T-helper 9 cell (primary cell): Measurements from ENCODE around the gene DHRS13.
"Not testable (repeated sequence)": the region's sequence is repeated elsewhere in the genome, so short reads cannot be mapped to it uniquely, and the experiment has no call there.

ENCODE experiments used
- DNase-seq: peaks from one replicate; pipeline ENCODE4 v3.0.0-alpha.2; 2020

The DHRS13 gene

GRCh38 chr17:28881533-28882056, 21.3 kb downstream of the DHRS13 start:
- DNase-seq: no peak

GRCh38 chr17:28880572-28880945, 22.3 kb downstream of the DHRS13 start:
- no peak for DNase-seq

- no peak for DNase-seq
Observed at GRCh38 chr17:28879886-28880571, 22.9 kb downstream of the DHRS13 start.

- DNase-seq: no peak
Observed at GRCh38 chr17:28878981-28879380, 23.9 kb downstream of the DHRS13 start.

GRCh38 chr17:28878158-28878910, 24.5 kb downstream of the DHRS13 start:
- no peak for DNase-seq

- not testable (repeated sequence) for DNase-seq
Observed at GRCh38 chr17:28877150-28877711, 25.6 kb downstream of the DHRS13 start.

GRCh38 chr17:28875848-28876550, 26.9 kb downstream of the DHRS13 start:
- DNase-seq: no peak

- no peak for DNase-seq
Observed at GRCh38 chr17:28874750-28875149, 28.1 kb downstream of the DHRS13 start.

GRCh38 chr17:28873839-28874238, 29.0 kb downstream of the DHRS13 start:
- no peak for DNase-seq

GRCh38 chr17:28871056-28871579, 31.8 kb downstream of the DHRS13 start:
- DNase-seq: no peak

GRCh38 chr17:28867276-28867675, 35.6 kb downstream of the DHRS13 start:
- DNase-seq: no peak

GRCh38 chr17:28865946-28866752, 36.7 kb downstream of the DHRS13 start:
- no peak for DNase-seq

- no peak for DNase-seq
Observed at GRCh38 chr17:28864991-28865849, 37.7 kb downstream of the DHRS13 start.

GRCh38 chr17:28863953-28864352, 38.9 kb downstream of the DHRS13 start:
- no peak for DNase-seq

GRCh38 chr17:28862561-28862960, 40.3 kb downstream of the DHRS13 start:
- DNase-seq: no peak

- DNase-seq: no peak
Observed at GRCh38 chr17:28861393-28862203, 41.3 kb downstream of the DHRS13 start.

- DNase-seq: no peak
Observed at GRCh38 chr17:28860363-28860808, 42.5 kb downstream of the DHRS13 start.

- DNase-seq: no peak
Observed at GRCh38 chr17:28858801-28859355, 44.0 kb downstream of the DHRS13 start.

- DNase-seq: no peak
Observed at GRCh38 chr17:28857905-28858800, 44.7 kb downstream of the DHRS13 start.
